Stimulated activated CD4-positive, alpha-beta T cell treated with anti-CD3 and anti-CD28 coated beads, TNF-alpha, amount 100 ng/mL, for 48 hours (primary cell): Measurements from ENCODE around the gene ADAM22.
A peak's percentile ranks its signal among the peaks of the same experiment; 100 is the strongest.
"Not testable (repeated sequence)": the region's sequence is repeated elsewhere in the genome, so short reads cannot be mapped to it uniquely, and the experiment has no call there.

Experiments
- DNase-seq, 3 donors: peaks; one replicate each; pipeline ENCODE4 v3.0.0-alpha.2; 2020; ENCODE audit warnings: low read depth in 3 of 3

ADAM22 gene, protein sequence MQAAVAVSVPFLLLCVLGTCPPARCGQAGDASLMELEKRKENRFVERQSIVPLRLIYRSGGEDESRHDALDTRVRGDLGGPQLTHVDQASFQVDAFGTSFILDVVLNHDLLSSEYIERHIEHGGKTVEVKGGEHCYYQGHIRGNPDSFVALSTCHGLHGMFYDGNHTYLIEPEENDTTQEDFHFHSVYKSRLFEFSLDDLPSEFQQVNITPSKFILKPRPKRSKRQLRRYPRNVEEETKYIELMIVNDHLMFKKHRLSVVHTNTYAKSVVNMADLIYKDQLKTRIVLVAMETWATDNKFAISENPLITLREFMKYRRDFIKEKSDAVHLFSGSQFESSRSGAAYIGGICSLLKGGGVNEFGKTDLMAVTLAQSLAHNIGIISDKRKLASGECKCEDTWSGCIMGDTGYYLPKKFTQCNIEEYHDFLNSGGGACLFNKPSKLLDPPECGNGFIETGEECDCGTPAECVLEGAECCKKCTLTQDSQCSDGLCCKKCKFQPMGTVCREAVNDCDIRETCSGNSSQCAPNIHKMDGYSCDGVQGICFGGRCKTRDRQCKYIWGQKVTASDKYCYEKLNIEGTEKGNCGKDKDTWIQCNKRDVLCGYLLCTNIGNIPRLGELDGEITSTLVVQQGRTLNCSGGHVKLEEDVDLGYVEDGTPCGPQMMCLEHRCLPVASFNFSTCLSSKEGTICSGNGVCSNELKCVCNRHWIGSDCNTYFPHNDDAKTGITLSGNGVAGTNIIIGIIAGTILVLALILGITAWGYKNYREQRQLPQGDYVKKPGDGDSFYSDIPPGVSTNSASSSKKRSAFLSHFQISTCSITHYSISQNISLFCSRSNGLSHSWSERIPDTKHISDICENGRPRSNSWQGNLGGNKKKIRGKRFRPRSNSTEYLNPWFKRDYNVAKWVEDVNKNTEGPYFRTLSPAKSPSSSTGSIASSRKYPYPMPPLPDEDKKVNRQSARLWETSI

DNA sequence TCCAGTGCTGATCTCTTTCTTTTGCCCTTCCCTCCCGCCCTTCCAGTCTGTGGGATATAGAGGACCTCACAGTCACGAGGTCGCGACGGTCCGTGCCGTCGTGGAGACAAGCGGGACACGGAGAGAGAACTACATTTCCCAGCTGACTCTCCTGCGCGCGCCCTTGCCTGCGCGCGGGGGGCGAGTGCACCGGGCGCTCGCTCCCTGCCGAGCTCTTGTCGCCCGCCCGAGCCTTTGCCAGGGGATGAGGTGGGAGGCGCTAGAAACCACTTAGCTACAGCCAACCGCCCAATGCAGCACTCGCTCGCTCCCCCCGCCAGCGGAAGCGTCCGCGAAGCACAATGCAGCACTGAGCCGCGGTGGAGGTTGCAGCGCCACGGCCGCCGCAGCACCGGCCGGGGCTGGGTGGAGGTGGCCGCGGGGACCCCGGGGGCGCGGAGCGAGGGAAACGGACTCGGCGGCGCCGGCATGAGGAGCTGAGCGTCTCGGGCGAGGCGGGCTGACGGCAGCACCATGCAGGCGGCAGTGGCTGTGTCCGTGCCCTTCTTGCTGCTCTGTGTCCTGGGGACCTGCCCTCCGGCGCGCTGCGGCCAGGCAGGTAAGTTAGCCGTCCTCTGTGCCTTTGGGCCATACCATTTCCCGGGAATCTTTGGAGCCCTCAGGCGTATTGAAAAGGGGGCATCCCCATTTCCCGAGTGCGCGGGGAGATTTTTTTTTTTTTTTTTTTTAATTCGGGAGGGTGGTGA is at the start of gene ADAM22:
ADAM22 (plus strand) TSS at position 299 of the 746 bp plus-strand sequence; CDS start at position 514, 215 bp downstream.
- DNase-seq = peak; percentile 55 to 70 (median 70)

DNA sequence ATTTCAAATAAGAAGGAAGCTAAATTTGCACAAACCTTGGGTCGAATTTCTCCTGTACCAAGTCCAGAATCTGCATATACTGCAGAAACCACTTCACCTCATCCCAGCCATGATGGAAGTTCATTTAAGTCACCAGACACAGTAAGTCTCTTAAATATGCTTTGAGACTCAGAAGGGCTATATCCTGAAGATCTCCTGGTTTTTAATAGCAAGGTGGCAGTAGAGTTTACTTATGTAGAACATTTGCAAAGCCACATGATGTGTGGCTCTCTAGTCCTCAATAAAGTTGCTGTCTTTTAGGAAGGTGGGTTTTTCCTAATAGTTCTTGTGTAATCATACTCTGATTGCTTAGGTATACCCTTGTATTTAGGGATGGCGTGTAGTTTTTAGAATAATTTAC is 49.0 kb upstream of the ADAM22 start:
- no peak for DNase-seq

DNA sequence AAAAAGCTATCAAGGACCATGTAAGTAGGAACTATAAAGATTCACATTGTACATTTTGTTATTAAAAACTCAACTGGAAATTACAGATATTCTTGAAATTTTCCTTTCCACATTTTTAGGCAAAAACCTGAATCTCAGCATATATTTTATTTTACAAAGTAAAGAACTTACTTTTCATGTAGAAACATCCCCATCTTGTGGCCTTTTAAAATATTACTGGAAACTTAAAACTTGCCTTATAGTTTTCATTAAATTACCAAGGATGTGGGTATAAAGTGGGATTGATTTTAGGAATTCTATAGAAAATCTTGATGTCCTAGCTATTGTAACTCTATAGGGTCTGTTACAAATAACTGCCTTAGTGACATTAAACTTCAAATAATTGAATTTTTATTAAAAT is 47.2 kb upstream of the ADAM22 start:
- DNase-seq = no peak

GRCh38 chr7:87895363-87895762 is 38.7 kb upstream of the ADAM22 start:
- DNase-seq = no peak

GRCh38 chr7:87899255-87899654 is 34.8 kb upstream of the ADAM22 start:
- DNase-seq = no peak

DNA sequence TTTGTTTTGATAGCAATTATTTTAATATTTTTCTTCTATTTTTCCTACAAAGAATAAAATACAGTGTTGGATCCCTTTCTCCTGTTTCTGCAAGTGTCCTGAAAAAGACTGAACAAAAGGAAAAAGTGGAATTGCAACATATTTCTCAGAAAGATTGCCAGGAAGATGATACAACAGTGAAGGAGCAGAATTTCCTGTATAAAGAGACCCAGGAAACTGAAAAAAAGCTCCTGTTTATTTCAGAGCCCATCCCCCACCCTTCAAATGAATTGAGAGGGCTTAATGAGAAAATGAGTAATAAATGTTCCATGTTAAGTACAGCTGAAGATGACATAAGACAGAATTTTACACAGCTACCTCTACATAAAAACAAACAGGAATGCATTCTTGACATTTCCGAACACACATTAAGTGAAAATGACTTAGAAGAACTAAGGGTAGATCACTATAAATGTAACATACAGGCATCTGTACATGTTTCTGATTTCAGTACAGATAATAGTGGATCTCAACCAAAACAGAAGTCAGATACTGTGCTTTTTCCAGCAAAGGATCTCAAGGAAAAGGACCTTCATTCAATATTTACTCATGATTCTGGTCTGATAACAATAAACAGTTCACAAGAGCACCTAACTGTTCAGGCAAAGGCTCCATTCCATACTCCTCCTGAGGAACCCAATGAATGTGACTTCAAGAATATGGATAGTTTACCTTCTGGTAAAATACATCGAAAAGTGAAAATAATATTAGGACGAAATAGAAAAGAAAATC is 26.7 kb upstream of the ADAM22 start:
- DNase-seq = not testable (repeated sequence)

DNA sequence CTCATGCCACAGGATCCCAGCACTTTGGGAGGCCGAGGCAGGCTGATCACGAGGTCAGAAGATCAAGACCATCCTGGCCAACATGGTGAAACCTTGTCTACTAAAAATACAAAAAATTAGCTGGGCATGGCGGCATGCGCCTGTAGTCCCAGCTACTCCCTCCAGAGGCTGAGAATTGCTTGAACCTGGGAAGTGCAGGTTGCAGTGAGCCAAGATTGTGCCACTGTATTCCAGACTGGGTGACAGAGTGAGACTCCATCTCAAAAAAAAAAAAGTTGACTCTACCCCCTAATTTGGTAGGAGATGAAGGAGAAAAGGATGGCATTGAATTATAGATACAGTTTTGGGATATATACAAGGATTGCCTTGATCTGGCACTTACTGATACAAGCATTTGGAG is 25.2 kb upstream of the ADAM22 start:
- DNase-seq = not testable (repeated sequence)

- DNase-seq = no peak
These were observed 21.9 kb upstream of the ADAM22 start for GRCh38 chr7:87912121-87912520.

DNA sequence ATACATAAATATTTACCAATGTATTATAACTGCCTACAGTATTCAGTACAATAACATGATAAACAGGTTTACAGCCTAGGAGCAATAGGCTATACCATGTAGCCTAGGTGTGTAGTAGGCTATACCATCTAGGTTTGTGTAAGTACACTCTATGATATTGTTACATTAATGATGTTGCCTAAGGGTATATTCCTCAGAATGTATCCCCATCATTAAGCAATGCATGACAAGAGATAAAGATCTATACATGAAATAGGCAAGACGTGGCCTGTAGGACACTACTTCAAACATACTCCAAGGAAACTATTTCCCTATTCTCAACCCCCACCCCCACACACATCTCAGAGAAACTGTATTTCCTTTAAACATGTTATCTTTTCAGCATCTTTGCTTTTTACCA is 15.3 kb upstream of the ADAM22 start:
- DNase-seq = no peak

GRCh38 chr7:87919875-87920274 is 14.2 kb upstream of the ADAM22 start:
- DNase-seq = no peak

- DNase-seq = no peak
These were observed 13.5 kb upstream of the ADAM22 start for GRCh38 chr7:87920578-87920977.

DNA sequence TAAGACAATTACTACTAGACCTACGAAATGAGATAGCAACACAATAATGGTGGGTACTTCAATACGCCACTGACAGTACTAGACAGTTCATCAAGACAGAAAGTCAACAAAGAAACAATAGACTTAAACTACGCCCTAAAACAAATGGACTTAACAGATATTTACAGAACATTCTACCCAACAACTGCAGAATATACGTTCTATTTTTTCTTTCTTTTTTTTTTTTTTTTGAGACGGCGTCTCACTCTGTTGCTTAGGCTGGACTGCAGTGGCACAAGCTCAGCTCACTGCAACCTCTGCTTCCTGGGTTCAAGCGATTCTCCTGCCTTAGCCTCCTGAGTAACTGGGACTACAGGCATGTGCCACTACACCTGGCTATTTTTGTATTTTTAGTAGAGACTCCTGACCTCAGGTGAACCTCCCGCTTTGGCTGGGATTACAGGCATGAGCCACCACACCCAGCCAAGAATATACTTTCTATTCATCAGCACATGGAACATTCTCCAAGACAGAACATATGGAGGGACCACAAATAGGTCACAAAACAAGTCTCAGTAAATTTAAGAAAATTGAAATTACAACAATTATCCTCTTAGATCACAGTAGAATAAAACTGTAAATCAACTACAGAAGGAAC is 11.2 kb upstream of the ADAM22 start:
- not testable (repeated sequence) for DNase-seq

- no peak for DNase-seq
These were observed 7.2 kb upstream of the ADAM22 start for GRCh38 chr7:87926581-87927461.

- DNase-seq = no peak
These were observed 472 bp upstream of the ADAM22 start for GRCh38 chr7:87933605-87933952.

DNA sequence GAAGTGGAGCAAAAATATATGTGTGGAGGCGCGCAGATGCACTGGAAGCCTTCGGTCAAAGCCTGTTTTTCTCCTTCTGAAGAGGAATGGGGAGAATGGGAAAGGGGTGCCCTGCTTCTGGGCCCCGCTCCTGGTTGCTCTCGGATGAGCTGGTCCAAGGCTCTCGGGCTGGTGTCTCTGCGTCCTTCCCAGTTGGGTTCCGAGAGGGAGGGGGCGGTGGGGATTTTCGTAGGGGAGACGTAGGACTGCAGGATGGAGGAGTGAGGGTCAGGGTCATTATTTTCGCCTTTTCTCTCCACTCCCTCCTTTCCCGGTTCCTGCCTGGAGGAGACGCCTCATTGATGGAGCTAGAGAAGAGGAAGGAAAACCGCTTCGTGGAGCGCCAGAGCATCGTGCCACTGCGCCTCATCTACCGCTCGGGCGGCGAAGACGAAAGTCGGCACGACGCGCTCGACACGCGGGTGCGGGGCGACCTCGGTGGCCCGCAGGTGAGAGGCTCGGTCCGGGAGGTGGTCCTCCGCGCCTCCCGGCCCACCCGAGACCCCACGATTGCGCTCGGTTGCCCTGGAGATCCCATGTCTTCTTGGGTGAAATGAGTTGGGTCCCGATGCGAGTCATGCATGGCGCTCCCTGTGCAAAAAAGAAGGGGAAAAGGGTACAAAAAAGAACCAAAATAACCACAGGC is 790 bp downstream of the ADAM22 start:
- DNase-seq = no peak

- DNase-seq = no peak
These were observed 1.3 kb downstream of the ADAM22 start for GRCh38 chr7:87935384-87935706.

GRCh38 chr7:87941138-87941537 is 7.1 kb downstream of the ADAM22 start:
- DNase-seq = no peak

GRCh38 chr7:87944547-87944946 is 10.5 kb downstream of the ADAM22 start:
- DNase-seq = no peak

DNA sequence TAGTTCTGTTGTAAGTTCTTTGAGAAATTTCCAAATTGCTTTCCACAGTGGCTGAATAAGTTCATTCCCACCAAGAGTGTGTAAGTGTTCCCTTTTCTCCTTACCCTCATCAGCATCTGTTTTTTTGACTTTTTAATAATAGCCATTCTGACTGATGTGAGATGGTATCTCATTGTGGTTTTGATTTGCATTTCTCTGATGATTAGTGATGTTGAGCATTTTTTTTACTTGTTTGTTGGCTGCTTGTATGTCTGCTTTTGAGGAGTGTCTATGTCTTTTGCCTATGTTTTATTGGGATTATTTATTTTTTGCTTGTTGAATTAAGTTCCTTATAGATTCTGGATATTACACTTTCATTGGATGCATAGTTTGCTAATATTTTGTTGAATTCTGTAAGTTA is 11.9 kb downstream of the ADAM22 start:
- not testable (repeated sequence) for DNase-seq
